H9 (cell line): Measurements from ENCODE around the gene HS2ST1. TPM values are rescaled to one million over a fixed set of nuclear protein-coding genes. Genes with fewer than 3 reads are reported as not detected.

Source experiments
- DNase-seq: peaks from one replicate; pipeline ENCODE4 v3.0.0-alpha.2; 2017
- H2AFZ ChIP-seq: one replicate; pipeline ENCODE4 v1.6.1; 2013; ENCODE audit warnings: mild to moderate bottlenecking, low read length, control low read depth, moderate library complexity
- H2AK5ac ChIP-seq: 2 replicates; pipeline ENCODE4 v1.6.1; 2013; ENCODE audit warnings: low read length, control low read depth, mixed read lengths; ENCODE audit not compliant: insufficient read length
- H2BK120ac ChIP-seq: one replicate; pipeline ENCODE4 v1.6.1; 2013; ENCODE audit warnings: low read depth, mild to moderate bottlenecking, low read length, control low read depth, inconsistent platforms; ENCODE audit not compliant: poor library complexity, severe bottlenecking
- H2BK12ac ChIP-seq: 2 replicates; pipeline ENCODE4 v1.6.1; 2013; ENCODE audit warnings: low read length, control low read depth, mixed read lengths, low read depth; ENCODE audit not compliant: insufficient read length
- H2BK15ac ChIP-seq: 2 replicates; pipeline ENCODE4 v1.6.1; 2013; ENCODE audit warnings: low read depth, low read length, control low read depth
- H2BK20ac ChIP-seq: one replicate; pipeline ENCODE4 v1.6.1; 2013; ENCODE audit warnings: low read depth, mild to moderate bottlenecking, low read length, control low read depth, inconsistent platforms; ENCODE audit not compliant: poor library complexity, severe bottlenecking
- H2BK5ac ChIP-seq: 2 replicates; pipeline ENCODE4 v1.6.1; 2013; ENCODE audit warnings: low read length, control low read depth, mixed read lengths; ENCODE audit not compliant: insufficient read length
- H3K14ac ChIP-seq: 2 replicates; pipeline ENCODE4 v1.6.1; 2013; ENCODE audit warnings: low read length, control low read depth; ENCODE audit not compliant: insufficient read depth
- H3K18ac ChIP-seq: 2 replicates; pipeline ENCODE4 v1.6.1; 2013; ENCODE audit warnings: low read depth, mild to moderate bottlenecking, mixed read lengths, low read length, control low read depth; ENCODE audit not compliant: insufficient read length
- H3K23ac ChIP-seq: 2 replicates; pipeline ENCODE4 v1.6.1; 2013; ENCODE audit warnings: low read length, control low read depth, mixed read lengths, low read depth; ENCODE audit not compliant: insufficient read length
- H3K23me2 ChIP-seq: 2 replicates; pipeline ENCODE4 v1.6.1; 2013; ENCODE audit warnings: low read depth, mild to moderate bottlenecking, mixed read lengths, low read length, control low read depth; ENCODE audit not compliant: insufficient read length, poor library complexity, severe bottlenecking
- H3K27ac ChIP-seq: 2 replicates; pipeline ENCODE4 v1.5.1; 2013; ENCODE audit warnings: low read length, control low read depth, mixed read lengths, low read depth; ENCODE audit not compliant: insufficient read length
- H3K27me3 ChIP-seq: 2 replicates; pipeline ENCODE4 v1.6.1; 2013; ENCODE audit warnings: low read length, control low read depth, inconsistent platforms; ENCODE audit not compliant: insufficient read depth
- H3K4ac ChIP-seq: 2 replicates; pipeline ENCODE4 v1.6.1; 2013; ENCODE audit warnings: low read depth, mild to moderate bottlenecking, control low read depth, inconsistent platforms, low read length, moderate library complexity
- H3K4me1 ChIP-seq: 2 replicates; pipeline ENCODE4 v1.6.1; 2013; ENCODE audit warnings: low read length, control low read depth, inconsistent platforms; ENCODE audit not compliant: insufficient read depth
- H3K4me2 ChIP-seq: 2 replicates; pipeline ENCODE4 v1.6.1; 2013; ENCODE audit warnings: low read length, control low read depth, mixed read lengths; ENCODE audit not compliant: insufficient read length, insufficient read depth
- H3K56ac ChIP-seq: 2 replicates; pipeline ENCODE4 v1.6.1; 2013; ENCODE audit warnings: low read depth, mild to moderate bottlenecking, mixed read lengths, low read length, control low read depth; ENCODE audit not compliant: insufficient read length
- H3K79me1 ChIP-seq: 2 replicates; pipeline ENCODE4 v1.6.1; 2013; ENCODE audit warnings: low read depth, mild to moderate bottlenecking, moderate library complexity, low read length, control low read depth, inconsistent platforms; ENCODE audit not compliant: insufficient read depth, poor library complexity, severe bottlenecking
- H3K79me2 ChIP-seq: 2 replicates; pipeline ENCODE4 v1.6.1; 2013; ENCODE audit warnings: low read length, control low read depth, inconsistent platforms; ENCODE audit not compliant: insufficient read depth
- H3K9ac ChIP-seq: 2 replicates; pipeline ENCODE4 v1.6.1; 2013; ENCODE audit warnings: low read length, control low read depth, mixed read lengths; ENCODE audit not compliant: insufficient read length; ENCODE audit errors: extremely low read depth
- H3K9me3 ChIP-seq: one replicate; pipeline ENCODE4 v1.6.1; 2013; ENCODE audit warnings: low read depth, low read length, inconsistent platforms; ENCODE audit not compliant: control insufficient read depth
- H3T11ph ChIP-seq: one replicate; pipeline ENCODE4 v1.6.1; 2013; ENCODE audit warnings: mild to moderate bottlenecking, low read length, control low read depth, inconsistent platforms
- H4K20me1 ChIP-seq: one replicate; pipeline ENCODE4 v1.6.1; 2013; ENCODE audit not compliant: control insufficient read depth, insufficient read length, insufficient read depth
- H4K5ac ChIP-seq: 2 replicates; pipeline ENCODE4 v1.6.1; 2013; ENCODE audit warnings: low read depth, mild to moderate bottlenecking, mixed read lengths, low read length, control low read depth; ENCODE audit not compliant: insufficient read length
- H4K8ac ChIP-seq: replicated peaks from 2 replicates; pipeline ENCODE4 v1.6.1; 2013; ENCODE audit warnings: low read length, control low read depth, mixed read lengths, low read depth; ENCODE audit not compliant: insufficient read length
- H4K91ac ChIP-seq: 2 replicates; pipeline ENCODE4 v1.6.1; 2013; ENCODE audit warnings: low read depth, mild to moderate bottlenecking, moderate library complexity, mixed read lengths, low read length, control low read depth; ENCODE audit not compliant: insufficient read length
- H3K27ac Mint-ChIP-seq, 3 experiments: 2 replicates in 2 of 3; 3 replicates in 1 of 3; pipeline ENCODE4 v1.8.0; 2020 to 2021; ENCODE audit warnings: mixed read lengths in 3 of 3, mild to moderate bottlenecking in 1 of 3, moderate library complexity in 1 of 3
- H3K27me3 Mint-ChIP-seq: 2 replicates; pipeline ENCODE4 v1.8.0; 2021; ENCODE audit warnings: low read depth, mild to moderate bottlenecking, moderate library complexity, mixed read lengths
- H3K36me3 Mint-ChIP-seq, 3 experiments: 2 replicates in 2 of 3; 3 replicates in 1 of 3; pipeline ENCODE4 v1.8.0; 2020 to 2021; ENCODE audit warnings: low read depth in 3 of 3, mixed read lengths in 3 of 3; ENCODE audit not compliant: insufficient read depth in 1 of 3
- H3K4me1 Mint-ChIP-seq, 2 experiments: 2 replicates each; pipeline ENCODE4 v1.8.0; 2020; ENCODE audit warnings: mixed read lengths in 2 of 2
- H3K4me3 Mint-ChIP-seq, 2 experiments: 2 replicates in 1 of 2; 3 replicates in 1 of 2; pipeline ENCODE4 v1.8.0; 2020 to 2021; ENCODE audit warnings: mild to moderate bottlenecking in 2 of 2, mixed read lengths in 2 of 2, moderate library complexity in 1 of 2
- H3K9me3 Mint-ChIP-seq, 2 experiments: 2 replicates in 1 of 2; 3 replicates in 1 of 2; pipeline ENCODE4 v1.8.0; 2020; ENCODE audit warnings: mild to moderate bottlenecking in 2 of 2, mixed read lengths in 2 of 2, moderate library complexity in 1 of 2
- CTCF ChIP-seq: fragments of 200-600 bp; sonication (generic); conservative IDR thresholded peaks from 3 replicates; pipeline ENCODE4 v1.8.0; 2021; ENCODE audit warnings: antibody characterized with exemption, mild to moderate bottlenecking
- WGBS: extraction: QIAGEN DNeasy Blood & Tissue Kit; methylation state at CpG from one replicate; pipeline ENCODE4 v1.1.7; 2013; ENCODE audit warnings: missing lambda C conversion rate, low lambda C conversion rate, mixed read lengths; ENCODE audit not compliant: insufficient read length; ENCODE audit errors: extremely low coverage; 5-methylcytosine and 5-hydroxymethylcytosine counted together
- total RNA-seq: library from RNA; stranded (reverse); gene quantifications from 2 replicates; pipeline ENCODE4 v1.2.1, GENCODE V29; 2021

HS2ST1 gene
- total RNA-seq, 1 experiment from 2014 or later = 20.1 TPM

- no peaks in the 10 kb centered on the region for H3K27me3 ChIP-seq
- H3K4me1 Mint-ChIP-seq = peaks cover 8 to 13% of the 10 kb centered on the region in 2 experiments
Measured at GRCh38 chr1:86993269-86993985, 79.0 kb downstream of the HS2ST1 start.

More at GRCh38 chr1:86993269-86993985, 79.0 kb downstream of the HS2ST1 start:
- Mint-ChIP-seq H3K36me3 (peaks cover 0 to 3% (median 0%) of the 10 kb centered on the region in 3 experiments; a peak in 5 of 7 replicates), H3K27me3 (no peaks in the 10 kb centered on the region), H3K9me3 (no peaks in the 10 kb centered on the region; a peak in 1 of 5 replicates), H3K4me3 (no peak overlapping the region), H3K27ac (peak overlapping the region in 1 of 3 experiments; percentile 52; a peak in 2 of 7 replicates)
- Histone ChIP-seq H3T11ph (no peak overlapping the region), H2AK5ac (no peak overlapping the region), H2BK120ac (no peak overlapping the region), H3K79me1 (no peaks in the 10 kb centered on the region), H3K4me1 (no peaks in the 10 kb centered on the region), H2AFZ (no peak overlapping the region), H3K56ac (no peak overlapping the region), H4K5ac (no peak overlapping the region), H3K18ac (no peak overlapping the region), H3K79me2 (no peaks in the 10 kb centered on the region; the same call in 1 of the 2 replicates), H4K20me1 (no peaks in the 10 kb centered on the region), H3K27ac (no peak overlapping the region), H3K14ac (no peak overlapping the region), H2BK12ac (no peak overlapping the region), H2BK15ac (no peak overlapping the region), H3K23me2 (no peaks in the 10 kb centered on the region), H2BK20ac (no peak overlapping the region), H4K91ac (no peak overlapping the region), H3K9ac (no peak overlapping the region), H3K23ac (no peak overlapping the region), H4K8ac (no peak overlapping the region), H3K4me2 (no peak overlapping the region), H2BK5ac (no peak overlapping the region), H3K4ac (no peak overlapping the region), H3K9me3 (no peaks in the 10 kb centered on the region)
- DNase-seq = no peak
- no peak for TF ChIP-seq CTCF
- WGBS = no CpG with 5 or more reads among the region's 4 CpGs
